Tibial nerve (tissue), 4 donors: ENCODE data around the gene SYT1. TPM values are rescaled to one million over a fixed set of nuclear protein-coding genes. Genes with fewer than 3 reads are reported as not detected.

ENCODE experiments used
- DNase-seq, 2 donors: peaks; one replicate each; pipeline ENCODE4 v3.0.0-alpha.2; 2019; ENCODE audit warnings: low spot score in 2 of 2
- H3K27ac ChIP-seq, 4 donors: fragments of 200-600 bp; sonication (generic) in 3 of 4; one replicate each; pipeline ENCODE4 v1.5.1; 2017 to 2019; ENCODE audit warnings: mild to moderate bottlenecking in 1 of 4
- H3K27me3 ChIP-seq, 2 donors: fragments of 200-600 bp; sonication (generic) in 1 of 2; one replicate each; pipeline versions ENCODE4 v1.5.1 to v1.6.0; 2017 to 2019
- H3K36me3 ChIP-seq, 3 donors: fragments of 200-600 bp; sonication (generic); one replicate each; pipeline ENCODE4 v1.5.1; 2018 to 2019
- H3K4me1 ChIP-seq, 4 donors: fragments of 200-600 bp; sonication (generic) in 3 of 4; one replicate each; pipeline ENCODE4 v1.5.1; 2017 to 2019
- H3K4me3 ChIP-seq, 4 donors: fragments of 200-600 bp; sonication (generic) in 3 of 4; one replicate each; pipeline ENCODE4 v1.5.1; 2017 to 2019; ENCODE audit warnings: mild to moderate bottlenecking in 1 of 4, moderate library complexity in 1 of 4
- H3K9me3 ChIP-seq, 4 donors: fragments of 200-600 bp; sonication (generic) in 3 of 4; one replicate each; pipeline ENCODE4 v1.5.1; 2017 to 2019
- EP300 ChIP-seq, 2 donors: sonication (generic); formaldehyde crosslinking; IDR thresholded peaks; one replicate each; pipeline ENCODE4 v1.6.1; 2017; ENCODE audit warnings: antibody characterized with exemption in 2 of 2, mild to moderate bottlenecking in 1 of 2
- POLR2A ChIP-seq, 2 donors: fragments of 450-650 bp; IDR thresholded peaks; one replicate each; pipeline ENCODE4 v1.6.1; 2017; ENCODE audit warnings: antibody characterized with exemption in 2 of 2, mild to moderate bottlenecking in 2 of 2, moderate library complexity in 2 of 2
- WGBS, 2 donors: methylation state at CpG; one replicate each; pipeline ENCODE4 v1.1.5; 2018; 5-methylcytosine and 5-hydroxymethylcytosine counted together
- total RNA-seq, 4 donors: library from RNA; depleted of rRNA; stranded (reverse); fragments of >200 nt; gene quantifications; one replicate each; pipeline ENCODE4 v1.1.0, GENCODE V29; 2016
- TF ChIP-seq, protein P1 (sequence below), 5 experiments: fragments of 200-600 bp in 3 of 5; fragments of 450-650 bp in 2 of 5; sonication (generic) in 3 of 5; IDR thresholded peaks; one replicate each; pipeline ENCODE4 v1.5.1; 2016 to 2019; ENCODE audit warnings: antibody characterized with exemption in 5 of 5, mild to moderate bottlenecking in 3 of 5, moderate library complexity in 2 of 5

SYT1 gene
- total RNA-seq, 4 donors from 2014 or later, result 1.8 to 10.3 (median 4.7) TPM

DNA sequence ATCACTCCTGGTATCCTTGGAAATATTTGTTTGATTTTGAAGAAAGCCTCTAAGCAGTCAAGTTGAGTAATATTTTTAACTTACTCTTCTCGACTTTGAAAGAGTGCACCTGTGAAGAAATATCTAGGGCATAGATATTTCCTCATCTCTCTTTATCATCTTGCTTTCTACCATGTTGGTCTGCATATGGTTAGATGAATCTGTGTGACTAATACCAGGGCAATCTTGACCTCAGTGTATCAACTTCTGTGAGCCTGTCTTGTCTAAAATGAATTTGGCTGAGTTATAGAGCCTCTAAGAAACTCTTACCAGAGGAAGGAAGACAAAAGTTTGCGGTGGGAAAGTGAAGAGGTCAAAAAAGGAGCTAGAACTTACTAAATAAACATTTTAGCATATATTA lies 68.4 kb downstream of the SYT1 start:
- TF ChIP-seq POLR2A (IDR thresholded peaks at IDR 0.05) (no peak), EP300 (IDR thresholded peaks at IDR 0.05) (no peak)
- TF ChIP-seq, protein P1, sequence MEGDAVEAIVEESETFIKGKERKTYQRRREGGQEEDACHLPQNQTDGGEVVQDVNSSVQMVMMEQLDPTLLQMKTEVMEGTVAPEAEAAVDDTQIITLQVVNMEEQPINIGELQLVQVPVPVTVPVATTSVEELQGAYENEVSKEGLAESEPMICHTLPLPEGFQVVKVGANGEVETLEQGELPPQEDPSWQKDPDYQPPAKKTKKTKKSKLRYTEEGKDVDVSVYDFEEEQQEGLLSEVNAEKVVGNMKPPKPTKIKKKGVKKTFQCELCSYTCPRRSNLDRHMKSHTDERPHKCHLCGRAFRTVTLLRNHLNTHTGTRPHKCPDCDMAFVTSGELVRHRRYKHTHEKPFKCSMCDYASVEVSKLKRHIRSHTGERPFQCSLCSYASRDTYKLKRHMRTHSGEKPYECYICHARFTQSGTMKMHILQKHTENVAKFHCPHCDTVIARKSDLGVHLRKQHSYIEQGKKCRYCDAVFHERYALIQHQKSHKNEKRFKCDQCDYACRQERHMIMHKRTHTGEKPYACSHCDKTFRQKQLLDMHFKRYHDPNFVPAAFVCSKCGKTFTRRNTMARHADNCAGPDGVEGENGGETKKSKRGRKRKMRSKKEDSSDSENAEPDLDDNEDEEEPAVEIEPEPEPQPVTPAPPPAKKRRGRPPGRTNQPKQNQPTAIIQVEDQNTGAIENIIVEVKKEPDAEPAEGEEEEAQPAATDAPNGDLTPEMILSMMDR (IDR thresholded peaks at IDR 0.05), result no peak
- no peaks in the 10 kb centered on the region for H3K27me3 ChIP-seq
- no peaks in the 10 kb centered on the region for H3K4me1 ChIP-seq
- no peaks in the 10 kb centered on the region for H3K36me3 ChIP-seq
- H3K9me3 ChIP-seq, result no peaks in the 10 kb centered on the region
- 89 to 92% methylated on average over 2 of the region's 2 CpGs for WGBS, 2 donors
- no peak overlapping the region for H3K27ac ChIP-seq
- H3K4me3 ChIP-seq, result no peak overlapping the region
- no peak for DNase-seq

DNA sequence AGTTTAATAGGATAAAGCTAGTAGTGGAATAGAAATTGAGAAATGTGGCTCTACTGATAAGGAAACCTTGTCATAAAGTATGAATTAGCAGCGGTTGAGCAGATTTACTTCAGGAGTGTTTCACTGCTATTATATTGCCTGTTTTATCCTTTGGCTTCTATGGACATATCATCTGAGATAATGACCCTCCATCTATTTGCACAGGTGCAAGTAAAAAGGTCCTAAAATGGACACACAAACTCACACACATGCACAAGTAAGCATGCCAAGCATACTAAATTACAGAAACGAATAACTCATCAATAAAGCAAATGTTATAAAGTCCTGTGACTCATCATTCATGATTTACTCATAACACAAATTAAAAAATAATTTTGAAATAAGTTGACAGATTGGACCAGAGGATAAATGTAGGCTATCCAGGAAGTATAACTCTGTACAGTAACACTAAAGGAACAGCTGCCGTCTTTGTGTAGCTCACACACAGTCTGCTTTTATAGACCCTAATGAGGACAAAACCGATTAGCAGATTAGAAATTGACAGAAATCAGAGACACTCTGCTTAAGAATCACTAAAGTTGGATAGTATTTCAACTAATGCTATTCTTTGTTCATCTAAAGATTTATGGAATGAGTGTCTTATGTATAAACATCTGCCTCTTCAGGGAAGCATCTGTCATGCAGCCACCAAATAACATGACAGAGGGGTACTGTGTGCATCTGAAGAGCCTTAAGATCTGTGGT lies 73.9 kb downstream of the SYT1 start:
- no peak overlapping the region for H3K4me3 ChIP-seq
- no peaks in the 10 kb centered on the region for H3K9me3 ChIP-seq
- H3K4me1 ChIP-seq, result no peaks in the 10 kb centered on the region
- no peak for TF ChIP-seq EP300 (IDR thresholded peaks at IDR 0.05)
- H3K27ac ChIP-seq, result no peak overlapping the region
- no peak for DNase-seq
- WGBS, 2 donors, result 63 to 66% methylated on average over 4 of the region's 4 CpGs
- no peaks in the 10 kb centered on the region for H3K36me3 ChIP-seq
- H3K27me3 ChIP-seq, result no peaks in the 10 kb centered on the region

DNA sequence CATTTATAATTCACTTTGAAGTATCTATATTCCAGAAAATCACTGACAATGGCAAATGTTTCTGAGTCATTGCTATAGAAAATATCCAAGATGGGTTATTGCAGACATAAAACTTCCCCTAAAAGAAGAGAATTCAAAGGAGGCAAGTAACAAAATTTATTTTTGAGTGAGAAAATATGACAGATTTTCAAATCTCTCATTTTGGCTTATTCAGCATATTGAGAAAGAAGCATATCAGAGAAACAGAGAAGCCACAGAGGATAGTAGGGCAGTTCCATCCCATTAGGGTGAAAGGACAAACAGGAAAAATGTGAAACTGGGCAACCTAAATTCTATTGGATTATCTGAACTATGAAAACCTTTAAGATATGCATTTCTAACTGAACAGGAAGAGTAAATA lies 85.0 kb downstream of the SYT1 start:
- DNase-seq, result no peak

DNA sequence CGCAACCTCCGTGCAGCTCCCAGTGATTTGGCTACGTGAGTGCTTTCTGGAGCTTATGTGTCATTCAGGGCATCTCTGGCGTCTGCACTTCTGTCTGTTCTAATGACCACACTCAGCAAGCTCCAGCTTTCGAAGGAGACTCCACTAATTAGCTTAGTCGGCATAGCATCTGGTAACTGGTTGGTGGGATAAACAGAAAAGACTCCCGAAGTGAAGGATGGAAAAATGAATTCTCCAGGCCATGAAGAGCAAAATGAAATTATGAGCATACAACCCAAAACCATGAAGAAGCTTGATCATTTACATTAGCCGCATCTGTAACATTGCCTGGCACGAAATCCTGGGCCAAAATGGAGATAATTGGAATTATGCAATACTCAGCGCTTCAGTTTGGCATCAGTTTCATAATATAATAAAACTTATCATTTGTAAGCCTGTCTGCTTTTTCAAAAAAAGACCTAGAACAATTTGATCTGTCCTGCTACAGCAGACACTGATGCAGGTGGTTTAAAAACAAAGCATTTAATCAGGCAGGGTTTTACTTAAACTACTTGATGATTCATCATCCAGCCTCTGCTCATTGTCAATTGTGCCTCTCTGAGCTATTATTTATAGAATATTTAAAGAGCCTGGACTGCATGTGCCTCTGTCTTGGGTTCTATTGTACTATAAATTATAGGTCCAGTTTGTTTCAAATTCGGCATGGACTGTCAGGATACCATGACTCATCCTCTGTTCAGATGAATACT lies 87.4 kb downstream of the SYT1 start:
- H3K27me3 ChIP-seq, result no peaks in the 10 kb centered on the region
- WGBS, 2 donors, result 84 to 87% methylated on average over 11 of the region's 11 CpGs
- no peak overlapping the region for H3K4me3 ChIP-seq
- no peak for DNase-seq
- H3K27ac ChIP-seq, result no peak overlapping the region
- H3K9me3 ChIP-seq, result peaks cover 0 to 6% (median 0%) of the 10 kb centered on the region in 4 donors
- H3K36me3 ChIP-seq, result no peaks in the 10 kb centered on the region
- no peak for TF ChIP-seq EP300 (IDR thresholded peaks at IDR 0.05)
- TF ChIP-seq, protein P1 (IDR thresholded peaks at IDR 0.05), result no peak
- TF ChIP-seq POLR2A (IDR thresholded peaks at IDR 0.05), result no peak
- H3K4me1 ChIP-seq, result no peaks in the 10 kb centered on the region

More for the DNA sequence above, 85.0 kb downstream of the SYT1 start:
- H3K4me3 ChIP-seq, result no peak overlapping the region
- no peaks in the 10 kb centered on the region for H3K27me3 ChIP-seq
- H3K36me3 ChIP-seq, result no peaks in the 10 kb centered on the region
- no peaks in the 10 kb centered on the region for H3K4me1 ChIP-seq
- no peak overlapping the region for H3K27ac ChIP-seq
- peaks cover 0 to 6% (median 0%) of the 10 kb centered on the region in 4 donors for H3K9me3 ChIP-seq
- TF ChIP-seq EP300 (IDR thresholded peaks at IDR 0.05) (no peak), POLR2A (IDR thresholded peaks at IDR 0.05) (no peak)
- TF ChIP-seq, protein P1 (IDR thresholded peaks at IDR 0.05), result no peak

DNA sequence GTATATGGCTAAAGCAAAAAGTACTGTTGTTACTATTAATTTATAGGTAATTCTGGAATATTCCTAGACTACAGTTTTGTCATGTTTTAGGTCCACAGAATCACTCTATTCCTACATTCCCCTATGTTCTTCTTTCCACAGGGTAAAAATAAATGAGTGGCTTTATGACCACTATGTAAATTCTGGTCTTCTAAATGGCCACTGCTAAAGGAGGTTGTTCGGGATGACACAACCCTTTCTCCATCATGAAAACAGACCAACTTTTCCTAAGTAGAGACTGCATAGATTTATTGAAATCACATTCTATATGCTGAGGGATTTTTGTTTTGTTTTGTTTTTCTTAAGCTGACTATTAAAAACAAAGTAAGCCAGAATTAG lies 88.0 kb downstream of the SYT1 start:
- no peak for DNase-seq
- H3K4me1 ChIP-seq, result no peaks in the 10 kb centered on the region
- no peaks in the 10 kb centered on the region for H3K36me3 ChIP-seq
- H3K9me3 ChIP-seq, result peaks cover 0 to 6% (median 0%) of the 10 kb centered on the region in 4 donors
- H3K4me3 ChIP-seq, result no peak overlapping the region
- TF ChIP-seq POLR2A (IDR thresholded peaks at IDR 0.05) (no peak), EP300 (IDR thresholded peaks at IDR 0.05) (no peak)
- TF ChIP-seq, protein P1 (IDR thresholded peaks at IDR 0.05), result no peak
- no peaks in the 10 kb centered on the region for H3K27me3 ChIP-seq
- WGBS, 2 donors, result 91 to 93% methylated on average over 1 of the region's 1 CpG
- no peak overlapping the region for H3K27ac ChIP-seq
